Common myeloid progenitor, CD34-positive (primary cell): ENCODE results near the gene MRPL20.

Experiments
- CTCF ChIA-PET: fragments of 350-600 bp; sonication (Branson Sonifier 250); formaldehyde crosslinking; loops from one replicate; lab custom pipeline; 2021; ENCODE audit warnings: antibody characterized with exemption; lab: Charles Lee
- POLR2A ChIA-PET: fragments of 350-600 bp; sonication (Branson Sonifier 250); formaldehyde crosslinking; loops from one replicate; lab custom pipeline; 2021; ENCODE audit warnings: antibody characterized with exemption; lab: Charles Lee
- DNase-seq, 3 donors: peaks; one replicate each; pipeline versions ENCODE4 v3.0.0 to v3.0.0-alpha.2; 2013
- H3K27ac ChIP-seq, 2 experiments: 1 replicate in 1 of 2; 2 replicates in 1 of 2; pipeline ENCODE4 v1.7.0; 2013; ENCODE audit warnings: inconsistent platforms in 2 of 2, low read length in 2 of 2, mild to moderate bottlenecking in 2 of 2, low read depth in 1 of 2, moderate library complexity in 1 of 2; ENCODE audit not compliant: severe bottlenecking in 2 of 2, insufficient read depth in 1 of 2, poor library complexity in 1 of 2
- H3K27me3 ChIP-seq, 5 experiments: replicated peaks in 2 of 5; 1 replicate in 3 of 5; 2 replicates in 2 of 5; pipeline versions ENCODE4 v1.6.1 to v1.7.0; 2013; ENCODE audit warnings: low read length in 4 of 5, mild to moderate bottlenecking in 2 of 5, moderate library complexity in 2 of 5, inconsistent platforms in 1 of 5; ENCODE audit not compliant: insufficient read depth in 5 of 5, control insufficient read depth in 4 of 5
- H3K36me3 ChIP-seq, 4 experiments: 1 replicate in 2 of 4; 2 replicates in 2 of 4; pipeline versions ENCODE4 v1.6.1 to v1.7.0; 2013; ENCODE audit warnings: low read length in 3 of 4, control low read depth in 1 of 4, mild to moderate bottlenecking in 1 of 4; ENCODE audit not compliant: control insufficient read depth in 4 of 4, insufficient read depth in 4 of 4
- H3K4me1 ChIP-seq, 4 experiments: 1 replicate in 3 of 4; 2 replicates in 1 of 4; pipeline versions ENCODE4 v1.6.1 to v1.7.1; 2013; ENCODE audit warnings: low read length in 3 of 4, mild to moderate bottlenecking in 3 of 4, control low read depth in 1 of 4, inconsistent platforms in 1 of 4, moderate library complexity in 1 of 4; ENCODE audit not compliant: control insufficient read depth in 4 of 4, insufficient read depth in 4 of 4; ENCODE audit errors: control extremely low read depth in 1 of 4
- H3K4me3 ChIP-seq, 7 experiments: 1 replicate in 4 of 7; 2 replicates in 3 of 7; pipeline versions ENCODE4 v1.5.1 to v1.7.0; 2013; ENCODE audit warnings: mild to moderate bottlenecking in 7 of 7, low read length in 6 of 7, moderate library complexity in 6 of 7, inconsistent platforms in 2 of 7, low read depth in 2 of 7, control low read depth in 1 of 7; ENCODE audit not compliant: insufficient read depth in 4 of 7, control insufficient read depth in 1 of 7; ENCODE audit errors: extremely low read depth in 1 of 7
- H3K9me3 ChIP-seq, 5 experiments: 1 replicate in 4 of 5; 2 replicates in 1 of 5; pipeline versions ENCODE4 v1.6.1 to v1.7.1; 2013; ENCODE audit warnings: low read length in 4 of 5, mild to moderate bottlenecking in 2 of 5, inconsistent platforms in 1 of 5, low read depth in 1 of 5, moderate library complexity in 1 of 5; ENCODE audit not compliant: control insufficient read depth in 4 of 5, insufficient read depth in 2 of 5; ENCODE audit errors: control extremely low read depth in 1 of 5
- WGBS: methylation state at CpG from one replicate; pipeline ENCODE4 v1.1.5; 2013; ENCODE audit not compliant: insufficient coverage; 5-methylcytosine and 5-hydroxymethylcytosine counted together

The MRPL20 gene

GRCh38 chr1:1427106-1427819 lies 20.2 kb upstream of the MRPL20 start:
- Histone ChIP-seq H3K9me3 (no peaks in the 10 kb centered on the region), H3K27ac (no peak overlapping the region), H3K27me3 (peaks cover 0 to 4% (median 0%) of the 10 kb centered on the region in 5 experiments), H3K4me3 (peak overlapping the region in 2 of 7 experiments; percentile 40 to 50), H3K36me3 (no peaks in the 10 kb centered on the region), H3K4me1 (peaks cover 0 to 39% (median 22%) of the 10 kb centered on the region in 4 experiments)
- ChIA-PET CTCF (no interaction called here), POLR2A (no interaction called here)
- 11% methylated on average over 59 of the region's 66 CpGs for WGBS
- DNase-seq = peak in 1 of 3 donors; percentile 37

- Histone ChIP-seq H3K4me1 (peaks cover 0 to 32% (median 15%) of the 10 kb centered on the region in 4 experiments), H3K27me3 (peaks cover 0 to 4% (median 0%) of the 10 kb centered on the region in 5 experiments), H3K4me3 (peak overlapping the region in 1 of 7 experiments; percentile 25), H3K9me3 (no peaks in the 10 kb centered on the region), H3K27ac (no peak overlapping the region), H3K36me3 (no peaks in the 10 kb centered on the region)
- WGBS = 29% methylated on average over 15 of the region's 19 CpGs
- ChIA-PET CTCF (interaction anchor here (1.0 to 1.1 kb wide), 3 partner anchors 10 to 24 kb away, joined by 3 to 5 read pairs (median 4); no protein-coding TSS in a partner anchor), POLR2A (no interaction called here)
- DNase-seq = peak in 2 of 3 donors; percentile 54 to 67
Measured at GRCh38 chr1:1426496-1427105, 19.5 kb upstream of the MRPL20 start.

- POLR2A ChIA-PET = no interaction called here
- no peak for DNase-seq
- H3K27ac ChIP-seq = no peak overlapping the region
- H3K36me3 ChIP-seq = no peaks in the 10 kb centered on the region
- H3K27me3 ChIP-seq = peaks cover 0 to 5% (median 0%) of the 10 kb centered on the region in 5 experiments
- WGBS = 56% methylated on average over 27 of the region's 33 CpGs
- peak overlapping the region in 1 of 7 experiments; percentile 25 for H3K4me3 ChIP-seq
- peaks cover 0 to 26% (median 13%) of the 10 kb centered on the region in 4 experiments for H3K4me1 ChIP-seq
- CTCF ChIA-PET = interaction anchor here (1.0 to 1.8 kb wide), 5 partner anchors 11 to 24 kb away, joined by 3 to 5 read pairs (median 4); no protein-coding TSS in a partner anchor
- H3K9me3 ChIP-seq = no peaks in the 10 kb centered on the region
Measured at GRCh38 chr1:1425753-1426495, 18.8 kb upstream of the MRPL20 start.

- POLR2A ChIA-PET = no interaction called here
- H3K4me1 ChIP-seq = peaks cover 0 to 22% (median 11%) of the 10 kb centered on the region in 4 experiments
- H3K4me3 ChIP-seq = no peak overlapping the region
- WGBS = 90% methylated on average over 11 of the region's 12 CpGs
- H3K27ac ChIP-seq = no peak overlapping the region
- peaks cover 0 to 10% (median 0%) of the 10 kb centered on the region in 5 experiments for H3K27me3 ChIP-seq
- no peak for DNase-seq
- no peaks in the 10 kb centered on the region for H3K36me3 ChIP-seq
- H3K9me3 ChIP-seq = no peaks in the 10 kb centered on the region
- CTCF ChIA-PET = interaction anchor here (0.8 to 1.8 kb wide), 4 partner anchors 10 to 12 kb away, joined by 3 to 5 read pairs (median 4); no protein-coding TSS in a partner anchor
Measured at GRCh38 chr1:1425426-1425752, 18.3 kb upstream of the MRPL20 start.

GRCh38 chr1:1424707-1425106 lies 17.6 kb upstream of the MRPL20 start:
- Histone ChIP-seq H3K9me3 (no peaks in the 10 kb centered on the region), H3K27ac (no peak overlapping the region), H3K27me3 (peaks cover 0 to 11% (median 0%) of the 10 kb centered on the region in 5 experiments), H3K4me3 (no peak overlapping the region), H3K4me1 (peaks cover 0 to 23% (median 12%) of the 10 kb centered on the region in 4 experiments), H3K36me3 (no peaks in the 10 kb centered on the region)
- WGBS = 98% methylated on average over 9 of the region's 15 CpGs
- DNase-seq = no peak
- POLR2A ChIA-PET = no interaction called here
- CTCF ChIA-PET = interaction anchor here (0.8 to 1.8 kb wide), 6 partner anchors 9 to 17 kb away, joined by 3 to 6 read pairs (median 4); no protein-coding TSS in a partner anchor

- WGBS = 96% methylated on average over 6 of the region's 7 CpGs
- no peaks in the 10 kb centered on the region for H3K36me3 ChIP-seq
- ChIA-PET CTCF (interaction anchor here (1.6 kb wide), 1 partner anchor 16 kb away, joined by 3 read pairs; no protein-coding TSS in a partner anchor), POLR2A (interaction anchor here (0.6 kb wide), 1 partner anchor 192 kb away, joined by 3 read pairs; no protein-coding TSS in a partner anchor)
- peaks cover 0 to 17% (median 0%) of the 10 kb centered on the region in 5 experiments for H3K27me3 ChIP-seq
- H3K9me3 ChIP-seq = no peaks in the 10 kb centered on the region
- H3K4me1 ChIP-seq = peaks cover 0 to 28% (median 13%) of the 10 kb centered on the region in 4 experiments
- H3K27ac ChIP-seq = no peak overlapping the region
- DNase-seq = no peak
- no peak overlapping the region for H3K4me3 ChIP-seq
Measured at GRCh38 chr1:1423245-1423597, 16.1 kb upstream of the MRPL20 start.
